ENCODE data around the gene SMAD9.
"Not testable (repeated sequence)": the region's sequence is repeated elsewhere in the genome, so short reads cannot be mapped to it uniquely, and the experiment has no call there.

Gene SMAD9

GRCh38 chr13:36912369-36912768 lies 7.7 kb downstream of the SMAD9 start:
- no peak for DNase-seq (ENCODE audit: low spot score)
- no peak for FAIRE-seq

DNA sequence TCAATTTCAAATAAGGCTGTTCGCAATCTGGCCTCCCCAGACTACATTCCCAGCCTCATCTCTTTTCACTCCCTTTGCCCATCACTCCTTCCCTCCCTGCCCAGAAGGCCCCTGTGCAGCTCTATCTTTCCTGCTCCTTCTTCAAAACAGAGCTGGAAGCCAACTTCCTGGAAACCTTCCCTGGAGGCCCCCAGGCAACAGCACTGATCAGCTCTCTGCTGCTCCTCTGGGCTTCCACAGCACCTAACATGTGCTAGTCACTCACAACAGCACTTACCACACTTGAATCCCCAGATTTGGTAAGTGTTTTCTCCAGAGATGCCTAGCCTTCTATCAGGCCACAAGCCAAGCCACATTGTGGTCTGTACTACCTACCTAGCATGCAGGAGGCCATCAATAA lies 9.5 kb downstream of the SMAD9 start:
- DNase-seq (ENCODE audit: low spot score) (no peak), FAIRE-seq (no peak)

DNA sequence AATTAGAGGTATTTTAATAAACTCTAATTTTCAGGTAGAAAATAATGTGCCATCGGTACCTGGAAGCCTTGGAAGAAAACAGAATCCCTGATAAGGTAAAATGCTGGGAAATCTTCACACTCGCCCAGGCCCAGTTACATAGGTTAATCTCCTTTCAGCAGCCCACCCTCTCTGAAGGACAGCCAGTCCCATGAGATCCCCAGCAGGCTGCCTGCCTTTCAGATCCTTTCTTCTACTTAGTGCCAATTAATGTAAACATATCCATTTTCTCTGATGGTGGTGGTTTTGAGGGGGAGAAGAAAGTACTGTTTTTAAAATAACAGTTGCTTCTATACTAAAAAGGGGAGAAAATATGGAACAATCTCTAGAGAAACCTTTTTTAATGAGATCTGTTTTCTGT lies 12.2 kb downstream of the SMAD9 start:
- FAIRE-seq: no peak

GRCh38 chr13:36907266-36907665 lies 12.8 kb downstream of the SMAD9 start:
- no peak for DNase-seq (ENCODE audit: low spot score)
- FAIRE-seq: no peak

More for the DNA sequence above, 12.2 kb downstream of the SMAD9 start:
- DNase-seq (ENCODE audit: low spot score): no peak

- FAIRE-seq: no peak
- DNase-seq (ENCODE audit: low spot score): no peak
These were observed 14.1 kb downstream of the SMAD9 start for GRCh38 chr13:36905944-36906343.

DNA sequence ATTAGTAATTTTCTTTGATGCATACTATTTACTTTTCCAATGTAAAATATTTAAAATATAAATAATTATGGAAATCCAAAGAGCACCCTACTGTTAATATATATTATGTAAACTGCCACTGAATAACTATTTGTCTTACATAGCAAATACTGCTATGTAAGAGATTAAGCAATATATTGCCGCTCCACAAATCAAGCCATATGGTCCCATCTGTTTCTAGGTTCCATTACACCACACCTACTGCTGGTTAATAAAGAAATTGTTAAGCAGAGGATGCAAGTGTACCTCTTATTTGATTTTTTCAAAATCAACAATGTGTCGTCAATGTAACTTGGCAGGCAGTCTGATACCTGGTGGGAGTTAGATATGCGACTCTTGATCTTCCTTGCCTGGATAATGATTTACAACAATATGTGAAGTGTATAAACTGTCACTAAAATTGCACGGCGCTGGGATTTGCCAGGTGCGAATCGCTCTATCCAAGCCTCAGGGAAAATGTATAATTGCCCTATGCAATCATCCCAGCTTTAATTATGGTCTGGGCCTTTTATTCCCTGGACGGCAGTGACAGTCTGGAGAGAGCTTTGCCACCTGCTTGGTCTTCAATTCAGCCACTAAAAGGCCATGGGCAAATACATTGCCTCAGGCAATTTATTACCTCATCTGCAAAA lies 16.0 kb downstream of the SMAD9 start:
- FAIRE-seq (no peak), DNase-seq (ENCODE audit: low spot score) (no peak)

- no peak for DNase-seq (ENCODE audit: low spot score)
- FAIRE-seq: no peak
These were observed 22.9 kb downstream of the SMAD9 start for GRCh38 chr13:36897054-36897616.

- DNase-seq (ENCODE audit: low spot score) (no peak), FAIRE-seq (no peak)
These were observed 28.3 kb downstream of the SMAD9 start for GRCh38 chr13:36891752-36892151.

- DNase-seq (ENCODE audit: low spot score): no peak
- FAIRE-seq: no peak
These were observed 31.4 kb downstream of the SMAD9 start for GRCh38 chr13:36888645-36889044.

- DNase-seq (ENCODE audit: low spot score): no peak
- FAIRE-seq: no peak
These were observed 32.1 kb downstream of the SMAD9 start for GRCh38 chr13:36887758-36888521.

DNA sequence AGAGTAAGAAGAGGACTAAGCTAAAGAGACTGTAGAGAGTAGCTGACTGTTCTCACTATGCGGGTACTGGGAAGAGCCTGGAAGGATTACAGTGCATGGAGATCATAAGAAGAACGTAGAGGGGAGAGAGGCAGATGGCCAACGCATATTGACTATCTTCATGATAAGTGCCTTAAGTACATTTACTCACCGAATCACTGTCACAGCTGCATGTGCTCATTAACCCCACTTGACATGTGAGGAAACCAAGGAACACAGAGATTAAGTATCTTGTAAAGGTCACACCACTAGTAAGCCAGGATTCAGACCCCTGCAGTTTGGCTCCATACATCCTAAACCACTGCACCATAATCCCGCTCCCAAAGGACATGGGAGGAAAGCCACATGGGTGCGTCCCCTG lies 34.1 kb downstream of the SMAD9 start:
- FAIRE-seq (no peak), DNase-seq (ENCODE audit: low spot score) (no peak)

- FAIRE-seq: no peak
These were observed 35.8 kb downstream of the SMAD9 start for GRCh38 chr13:36884235-36884634.

GRCh38 chr13:36883824-36884223 lies 36.2 kb downstream of the SMAD9 start:
- FAIRE-seq (no peak), DNase-seq (ENCODE audit: low spot score) (no peak)

More at GRCh38 chr13:36884235-36884634, 35.8 kb downstream of the SMAD9 start:
- DNase-seq (ENCODE audit: low spot score): no peak

- not testable (repeated sequence) for DNase-seq (ENCODE audit: low spot score); FAIRE-seq
These were observed 36.6 kb downstream of the SMAD9 start for GRCh38 chr13:36883392-36883791.

DNA sequence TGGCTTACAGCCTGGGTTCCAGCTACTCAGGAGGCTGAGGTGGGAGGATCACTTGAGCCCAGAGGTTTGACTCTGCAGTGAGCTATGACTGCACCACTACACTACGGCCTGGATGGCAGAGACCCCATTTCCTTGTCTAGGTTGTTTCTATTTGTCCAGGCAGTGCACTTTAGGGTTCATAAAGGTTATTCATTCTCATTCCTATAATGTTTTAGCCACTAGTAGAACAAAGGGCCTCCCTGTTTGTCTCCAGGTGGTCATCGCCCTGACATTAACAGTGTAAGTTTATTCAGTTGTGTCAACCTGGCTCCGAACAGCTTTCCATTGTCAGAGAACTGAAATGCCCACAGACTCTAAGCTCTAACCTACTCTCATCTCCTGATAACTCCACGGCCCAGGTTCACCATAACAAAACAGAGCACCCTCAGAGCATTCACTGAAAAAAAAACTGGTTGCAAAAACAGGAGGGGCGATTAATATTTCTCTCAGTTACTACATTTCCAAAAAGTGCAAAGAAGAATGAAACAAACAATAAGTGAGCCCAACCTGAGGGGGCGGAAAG lies 37.1 kb downstream of the SMAD9 start:
- FAIRE-seq (no peak), DNase-seq (ENCODE audit: low spot score) (no peak)

- no peak for FAIRE-seq
- no peak for DNase-seq (ENCODE audit: low spot score)
These were observed 39.1 kb downstream of the SMAD9 start for GRCh38 chr13:36880961-36881360.

- DNase-seq (ENCODE audit: low spot score) (no peak), FAIRE-seq (no peak)
These were observed 40.7 kb downstream of the SMAD9 start for GRCh38 chr13:36879218-36879938.

GRCh38 chr13:36875961-36876360 lies 44.1 kb downstream of the SMAD9 start:
- DNase-seq (ENCODE audit: low spot score) (no peak), FAIRE-seq (no peak)

GRCh38 chr13:36875431-36875830 lies 44.6 kb downstream of the SMAD9 start:
- FAIRE-seq (no peak), DNase-seq (ENCODE audit: low spot score) (no peak)

- FAIRE-seq (no peak), DNase-seq (ENCODE audit: low spot score) (no peak)
These were observed 47.4 kb downstream of the SMAD9 start for GRCh38 chr13:36872621-36873020.

- DNase-seq (ENCODE audit: low spot score): no peak
- FAIRE-seq: no peak
These were observed 49.9 kb downstream of the SMAD9 start for GRCh38 chr13:36870050-36870692.

All from RCC 7860 (cell line).